ENCODE measurements around the gene DNHD1. TPM values are rescaled to one million over a fixed set of nuclear protein-coding genes. Genes with fewer than 3 reads are reported as not detected.

DNHD1 gene
- total RNA-seq, 1 donor from 2014 or later = 9.3 TPM

DNA sequence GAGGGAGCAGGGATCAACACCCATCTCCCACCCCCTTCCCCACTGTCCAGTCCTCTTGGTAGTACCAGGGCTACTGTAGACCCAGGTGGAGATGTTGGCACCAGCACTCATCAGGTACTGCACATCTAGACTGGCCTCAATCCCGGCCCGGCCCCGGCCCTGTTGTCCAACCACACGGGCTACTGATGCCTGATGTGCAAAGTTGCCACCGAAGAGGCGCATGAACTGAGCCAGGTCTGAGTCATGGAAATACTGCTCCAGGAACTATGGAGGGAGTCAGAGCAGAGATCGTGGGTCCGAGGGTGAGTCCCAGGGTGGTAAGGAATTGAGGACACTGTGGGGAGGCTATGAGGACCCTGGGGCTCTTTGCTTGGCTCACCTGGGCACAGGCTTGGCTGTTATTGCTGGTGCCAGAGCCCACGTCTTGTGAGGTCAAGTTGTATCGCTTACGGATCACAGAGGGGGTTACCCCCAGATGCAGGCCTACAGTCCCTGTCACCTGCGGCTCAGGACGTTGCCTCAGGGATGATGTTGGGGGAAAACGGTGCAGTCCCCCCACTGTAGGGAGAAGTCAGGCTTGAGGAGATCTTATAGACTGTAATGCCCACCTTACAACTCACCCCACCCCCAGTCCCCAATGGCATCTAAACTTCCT, 119.6 kb downstream of the DNHD1 start:
- Mint-ChIP-seq H3K27ac (ENCODE audit: unreplicated experiment) (no peak overlapping the region), H3K4me3 (ENCODE audit: unreplicated experiment) (no peak overlapping the region)
- no peak for DNase-seq

DNA sequence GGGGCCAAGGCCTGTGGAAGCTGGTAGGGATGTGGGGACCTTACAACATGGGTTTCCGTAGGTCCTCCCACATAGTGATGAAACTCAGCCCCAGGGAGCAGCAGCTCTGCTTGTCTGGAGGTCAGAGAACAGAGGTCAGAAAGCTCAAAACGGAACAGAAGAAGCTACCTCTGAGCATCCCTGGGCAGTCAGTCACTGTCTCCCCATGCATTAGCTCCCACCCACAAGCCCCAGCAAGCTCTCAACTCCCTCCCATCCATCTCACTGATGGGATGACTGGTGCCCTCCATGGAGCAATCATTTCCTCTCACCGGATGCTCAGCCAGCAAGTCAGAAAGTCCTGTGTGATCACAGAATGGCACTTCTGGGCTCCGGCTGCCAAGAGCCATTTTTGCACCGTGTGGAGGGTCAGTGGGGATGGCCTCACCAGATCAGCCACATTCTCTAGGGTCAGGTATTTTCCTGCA, 120.3 kb downstream of the DNHD1 start:
- H3K9me3 Mint-ChIP-seq (ENCODE audit: unreplicated experiment) = no peaks in the 10 kb centered on the region
- no peak overlapping the region for H3K27ac Mint-ChIP-seq (ENCODE audit: unreplicated experiment)
- H3K4me1 Mint-ChIP-seq (ENCODE audit: low read depth, unreplicated experiment) = no peaks in the 10 kb centered on the region
- no peak for DNase-seq
- H3K36me3 Mint-ChIP-seq (ENCODE audit: unreplicated experiment) = no peaks in the 10 kb centered on the region
- H3K4me3 Mint-ChIP-seq (ENCODE audit: unreplicated experiment) = no peak overlapping the region
- TF ChIP-seq, protein P1, sequence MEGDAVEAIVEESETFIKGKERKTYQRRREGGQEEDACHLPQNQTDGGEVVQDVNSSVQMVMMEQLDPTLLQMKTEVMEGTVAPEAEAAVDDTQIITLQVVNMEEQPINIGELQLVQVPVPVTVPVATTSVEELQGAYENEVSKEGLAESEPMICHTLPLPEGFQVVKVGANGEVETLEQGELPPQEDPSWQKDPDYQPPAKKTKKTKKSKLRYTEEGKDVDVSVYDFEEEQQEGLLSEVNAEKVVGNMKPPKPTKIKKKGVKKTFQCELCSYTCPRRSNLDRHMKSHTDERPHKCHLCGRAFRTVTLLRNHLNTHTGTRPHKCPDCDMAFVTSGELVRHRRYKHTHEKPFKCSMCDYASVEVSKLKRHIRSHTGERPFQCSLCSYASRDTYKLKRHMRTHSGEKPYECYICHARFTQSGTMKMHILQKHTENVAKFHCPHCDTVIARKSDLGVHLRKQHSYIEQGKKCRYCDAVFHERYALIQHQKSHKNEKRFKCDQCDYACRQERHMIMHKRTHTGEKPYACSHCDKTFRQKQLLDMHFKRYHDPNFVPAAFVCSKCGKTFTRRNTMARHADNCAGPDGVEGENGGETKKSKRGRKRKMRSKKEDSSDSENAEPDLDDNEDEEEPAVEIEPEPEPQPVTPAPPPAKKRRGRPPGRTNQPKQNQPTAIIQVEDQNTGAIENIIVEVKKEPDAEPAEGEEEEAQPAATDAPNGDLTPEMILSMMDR (IDR thresholded peaks at IDR 0.05; ENCODE audit: partially characterized antibody, unreplicated experiment) = no peak
- peaks cover 2% of the 10 kb centered on the region for H3K27me3 Mint-ChIP-seq (ENCODE audit: unreplicated experiment)

More for the DNA sequence above, 119.6 kb downstream of the DNHD1 start:
- H3K27me3 Mint-ChIP-seq (ENCODE audit: unreplicated experiment) = peaks cover 2% of the 10 kb centered on the region
- no peaks in the 10 kb centered on the region for H3K9me3 Mint-ChIP-seq (ENCODE audit: unreplicated experiment)
- no peaks in the 10 kb centered on the region for H3K36me3 Mint-ChIP-seq (ENCODE audit: unreplicated experiment)
- TF ChIP-seq, protein P1 (IDR thresholded peaks at IDR 0.05; ENCODE audit: partially characterized antibody, unreplicated experiment) = no peak
- H3K4me1 Mint-ChIP-seq (ENCODE audit: low read depth, unreplicated experiment) = no peaks in the 10 kb centered on the region

DNA sequence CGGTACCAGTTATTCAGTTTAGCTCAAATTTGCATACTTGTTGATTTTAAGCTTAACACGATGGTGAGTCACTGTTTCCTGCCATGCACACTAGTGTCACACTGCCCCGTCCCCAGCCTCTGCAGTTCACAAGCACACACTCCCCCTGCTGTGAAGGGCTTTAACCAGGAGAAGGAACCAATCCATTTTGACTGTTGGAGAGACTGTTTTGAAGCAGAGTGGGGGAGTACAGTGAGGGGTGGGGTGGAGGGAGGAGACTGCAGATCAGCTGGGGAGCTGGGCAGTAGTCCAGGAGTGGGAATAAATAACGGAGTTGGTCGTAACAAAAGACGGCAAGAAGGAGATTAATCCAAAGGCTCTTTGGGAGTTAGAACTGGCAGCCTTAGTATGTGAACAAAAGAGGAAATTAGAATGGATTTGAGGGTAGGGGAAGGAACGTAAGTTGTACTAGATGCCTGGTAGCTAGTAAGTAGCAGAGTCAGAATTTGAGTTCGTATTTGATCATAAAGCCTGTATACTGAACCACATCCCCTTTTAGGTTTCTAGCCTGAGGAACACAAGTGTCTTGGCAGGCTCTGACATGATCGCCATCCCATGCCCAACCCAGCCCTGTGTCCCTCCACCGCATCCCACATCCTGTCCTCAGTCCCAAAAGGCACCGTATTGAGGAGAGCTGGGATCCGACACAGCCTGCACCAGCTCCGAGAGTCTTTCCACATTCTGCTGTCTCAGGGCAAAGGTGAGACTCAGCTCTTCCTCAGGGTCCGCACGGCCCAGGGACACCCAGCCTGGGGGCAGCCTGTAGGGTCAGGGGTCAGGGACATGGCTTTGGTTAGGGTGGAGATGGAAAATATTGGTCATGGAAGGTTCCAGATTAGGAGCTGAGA, 121.3 kb downstream of the DNHD1 start:
- Mint-ChIP-seq H3K36me3 (ENCODE audit: unreplicated experiment) (no peaks in the 10 kb centered on the region), H3K4me3 (ENCODE audit: unreplicated experiment) (no peak overlapping the region), H3K9me3 (ENCODE audit: unreplicated experiment) (no peaks in the 10 kb centered on the region), H3K27me3 (ENCODE audit: unreplicated experiment) (peaks cover 2% of the 10 kb centered on the region), H3K4me1 (ENCODE audit: low read depth, unreplicated experiment) (no peaks in the 10 kb centered on the region), H3K27ac (ENCODE audit: unreplicated experiment) (no peak overlapping the region)
- TF ChIP-seq, protein P1 (IDR thresholded peaks at IDR 0.05; ENCODE audit: partially characterized antibody, unreplicated experiment) = no peak
- DNase-seq = no peak

DNA sequence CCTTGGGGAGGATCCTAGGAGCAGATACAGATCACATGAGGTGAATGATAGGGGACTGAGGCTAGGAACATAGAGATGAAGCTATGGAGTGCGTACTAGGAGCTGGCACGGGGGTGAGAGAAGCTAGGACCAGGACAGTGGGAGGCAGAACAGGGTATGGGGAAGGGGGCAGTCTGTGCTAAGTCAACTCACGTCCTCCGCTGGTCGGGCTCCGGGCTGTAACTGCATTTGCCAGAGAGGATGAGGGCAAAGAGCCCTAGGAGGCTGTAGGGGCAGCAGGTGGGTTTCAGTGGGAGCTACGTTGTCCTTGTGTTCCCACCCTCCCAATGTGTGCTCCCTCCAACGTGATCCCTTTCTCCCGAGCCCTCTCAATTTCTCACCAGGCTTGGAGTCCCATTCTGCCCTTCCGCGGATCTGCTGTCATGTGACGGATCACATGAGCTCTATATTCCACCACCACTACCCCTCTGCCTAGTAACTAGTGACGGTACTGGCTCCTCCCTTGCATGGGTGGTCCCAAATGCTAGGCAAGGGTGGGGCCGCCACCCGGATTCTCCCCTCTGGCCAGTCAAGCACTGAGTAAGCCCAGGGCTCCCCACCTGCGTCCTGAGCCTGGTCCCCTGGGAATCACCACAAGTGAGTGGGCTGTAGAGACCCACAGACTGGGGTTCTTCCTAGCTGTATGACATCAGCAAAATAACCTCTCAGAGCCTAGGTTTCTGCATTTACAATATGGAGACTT, 122.1 kb downstream of the DNHD1 start, which contains the start of gene TPP1:
TSS of gene TPP1 (minus strand) at position 419 of the 742 bp plus-strand sequence. CDS start at position 397, 22 bp downstream.
- TF ChIP-seq, protein P1 (IDR thresholded peaks at IDR 0.05; ENCODE audit: partially characterized antibody, unreplicated experiment) = no peak
- H3K27ac Mint-ChIP-seq (ENCODE audit: unreplicated experiment) = no peak within 1 kb of the TSS
- peaks cover 2% of the 10 kb centered on the region for H3K27me3 Mint-ChIP-seq (ENCODE audit: unreplicated experiment)
- H3K4me3 Mint-ChIP-seq (ENCODE audit: unreplicated experiment) = no peak within 1 kb of the TSS
- no peaks in the 10 kb centered on the region for H3K9me3 Mint-ChIP-seq (ENCODE audit: unreplicated experiment)
- DNase-seq = peak; percentile 88
- H3K36me3 Mint-ChIP-seq (ENCODE audit: unreplicated experiment) = peaks cover 2% of the 10 kb centered on the region
- no peaks in the 10 kb centered on the region for H3K4me1 Mint-ChIP-seq (ENCODE audit: low read depth, unreplicated experiment)
